Embryonic facial prominence (tissue), 1 donor: ENCODE results near the gene AMN.
"Not testable (repeated sequence)": the region's sequence is repeated elsewhere in the genome, so short reads cannot be mapped to it uniquely, and the experiment has no call there.

Source experiments
- DNase-seq: peaks from one replicate; pipeline ENCODE4 v3.0.0-alpha.2; 2016; ENCODE audit errors: extremely low spot score

AMN gene

DNA sequence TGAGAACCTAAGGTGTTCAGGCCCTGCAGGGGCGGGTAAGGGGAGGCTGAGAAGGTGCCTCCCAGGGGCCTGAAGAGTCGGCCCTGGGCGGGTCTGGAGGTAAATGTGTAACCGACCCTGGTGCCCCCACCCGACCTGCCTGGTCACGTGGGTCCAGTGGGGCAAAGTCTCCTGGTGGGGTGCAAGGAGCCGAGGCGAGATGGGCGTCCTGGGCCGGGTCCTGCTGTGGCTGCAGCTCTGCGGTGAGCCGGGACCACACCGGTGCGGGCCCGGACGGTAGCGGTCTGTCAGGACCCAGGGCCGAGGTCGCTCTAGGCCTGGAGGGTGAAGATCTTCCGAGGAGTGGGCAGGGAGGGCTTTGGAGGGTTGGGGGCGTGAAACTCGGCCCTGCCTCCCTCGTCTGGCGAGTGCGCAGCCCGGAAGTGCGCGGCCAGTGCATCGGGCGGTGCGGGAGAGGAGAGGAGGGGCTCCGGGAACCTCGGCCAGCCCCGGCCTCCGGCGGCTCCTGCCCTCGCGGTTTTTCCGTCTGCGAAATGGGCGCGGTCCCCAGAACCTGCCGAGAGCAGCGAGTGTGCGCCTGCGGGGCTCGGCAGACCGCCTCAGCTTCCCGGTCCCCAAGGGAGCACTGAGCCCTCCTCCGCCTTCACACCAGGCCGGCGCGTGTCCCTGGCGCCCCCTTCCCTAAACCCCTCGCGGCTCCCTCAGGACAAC, at the start of gene AMN:
AMN (plus strand) TSS at position 174 of the 711 bp plus-strand sequence; CDS start at position 200, 26 bp downstream.
- DNase-seq, result no peak

DNA sequence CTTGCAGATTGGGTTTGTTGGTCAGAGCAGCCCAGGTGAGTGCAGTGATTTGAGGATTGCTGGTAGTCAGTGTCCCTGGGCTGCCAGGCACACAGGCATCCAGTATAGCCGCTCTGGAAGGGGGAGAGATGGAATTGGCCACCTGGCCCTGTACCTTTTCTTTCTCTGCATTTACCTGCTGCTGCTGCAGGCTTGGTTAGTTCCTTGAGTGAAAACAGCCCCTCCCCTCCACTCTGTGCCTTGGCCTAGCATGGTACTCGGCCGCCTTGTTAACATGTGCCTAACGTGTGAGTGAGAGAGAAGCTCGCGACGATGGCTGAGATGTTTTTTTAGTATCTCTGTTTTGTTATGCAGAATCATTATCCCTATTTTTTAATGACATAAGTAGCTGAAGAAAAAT, 49.3 kb upstream of the AMN start:
- DNase-seq, result no peak

DNA sequence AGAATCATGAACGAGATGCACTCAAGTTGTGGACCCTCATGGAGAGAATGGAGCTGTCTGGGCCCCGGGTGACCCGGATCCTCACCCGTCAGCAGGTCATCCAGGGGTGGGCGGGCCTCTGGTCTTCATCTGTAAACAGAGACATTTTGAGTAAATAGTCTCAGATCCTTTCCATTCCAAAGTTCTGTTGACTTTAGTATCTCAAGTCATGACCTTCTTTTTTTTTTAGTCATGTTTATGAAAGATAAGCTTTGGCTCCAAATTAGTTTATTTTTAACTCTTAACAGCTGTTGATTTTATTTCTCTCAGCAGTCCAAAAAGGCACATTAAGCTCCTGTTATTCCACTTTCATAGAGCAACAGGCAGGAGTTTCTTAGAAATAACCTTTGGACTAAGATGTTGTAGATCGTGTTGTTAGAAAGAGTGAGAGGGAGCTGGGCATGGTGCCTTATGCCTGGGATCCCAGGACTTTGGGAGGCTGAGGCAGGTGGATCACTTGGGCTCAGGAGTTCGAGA, 48.9 kb upstream of the AMN start:
- no peak for DNase-seq

DNA sequence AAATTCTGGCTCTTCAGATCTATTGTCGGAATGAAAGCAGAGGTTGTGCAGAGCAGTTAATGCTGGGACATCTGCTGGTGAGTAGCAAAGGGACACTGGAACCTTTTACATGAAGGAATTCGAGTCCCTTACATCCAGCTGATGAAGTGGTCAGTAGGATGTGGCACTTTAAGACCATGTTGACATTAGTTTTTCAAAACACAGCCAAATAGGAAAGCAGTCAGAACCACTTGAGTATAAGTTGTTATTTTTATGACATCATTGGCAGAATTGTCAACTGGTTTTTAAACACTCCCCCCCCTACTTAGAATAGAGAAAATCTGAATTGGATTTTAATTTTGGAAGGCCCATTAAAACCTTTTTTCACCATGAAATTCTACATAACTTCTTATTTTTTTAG, 46.8 kb upstream of the AMN start:
- no peak for DNase-seq

DNA sequence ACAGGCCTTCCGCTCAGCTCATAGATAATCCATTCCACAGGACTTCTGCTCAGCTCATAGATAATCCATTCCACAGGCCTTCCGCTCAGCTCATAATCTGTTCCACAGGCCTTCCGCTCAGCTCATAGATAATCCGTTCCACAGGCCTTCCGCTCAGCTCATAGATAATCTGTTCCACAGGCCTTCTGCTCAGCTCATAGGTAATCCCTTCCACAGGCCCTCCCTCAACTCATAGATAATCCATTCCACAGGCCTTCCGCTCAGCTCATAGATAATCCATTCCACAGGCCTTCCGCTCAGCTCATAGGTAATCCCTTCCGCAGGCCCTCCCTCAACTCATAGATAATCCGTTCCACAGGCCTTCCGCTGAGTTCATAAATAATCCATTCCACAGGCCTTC, 45.0 kb upstream of the AMN start:
- DNase-seq, result not testable (repeated sequence)

DNA sequence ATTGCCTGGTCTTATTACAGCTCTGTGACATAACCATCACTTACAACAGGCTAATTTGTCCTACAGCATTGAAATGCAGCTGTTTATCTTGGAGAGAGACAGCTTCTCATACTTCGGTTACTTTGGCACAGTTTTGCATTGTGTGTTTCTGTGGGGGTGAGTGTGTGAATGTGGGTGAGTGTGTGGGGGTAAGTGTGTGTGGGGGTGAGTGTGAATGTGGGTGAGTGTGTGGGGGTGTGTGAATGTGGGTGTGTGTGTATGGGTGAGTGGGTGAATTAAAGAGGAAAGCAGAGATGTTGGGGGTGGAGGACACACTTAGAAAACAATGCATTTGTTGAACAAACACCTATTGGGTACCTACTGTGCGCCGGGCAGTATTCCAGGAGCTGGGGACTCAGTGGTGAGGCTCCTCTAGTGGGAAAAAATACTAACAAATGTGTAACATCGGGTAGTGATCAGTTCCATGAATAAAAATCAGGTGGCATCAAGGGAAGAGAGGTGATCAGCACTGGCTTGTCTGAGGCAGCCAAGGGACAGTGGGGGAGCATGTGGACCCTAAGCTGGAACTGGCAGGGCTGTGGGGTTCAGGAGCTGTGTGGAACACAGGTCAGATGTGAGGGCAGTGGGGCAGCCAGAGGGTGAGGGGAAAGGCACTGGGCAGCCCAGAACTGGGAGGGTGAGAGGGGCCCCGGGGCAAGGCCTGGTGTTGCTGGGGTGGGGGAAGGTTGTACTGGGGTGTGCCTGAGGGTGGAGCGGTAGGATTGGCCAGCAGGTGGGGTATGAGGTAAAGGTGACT, 44.1 kb upstream of the AMN start:
- DNase-seq, result no peak

DNA sequence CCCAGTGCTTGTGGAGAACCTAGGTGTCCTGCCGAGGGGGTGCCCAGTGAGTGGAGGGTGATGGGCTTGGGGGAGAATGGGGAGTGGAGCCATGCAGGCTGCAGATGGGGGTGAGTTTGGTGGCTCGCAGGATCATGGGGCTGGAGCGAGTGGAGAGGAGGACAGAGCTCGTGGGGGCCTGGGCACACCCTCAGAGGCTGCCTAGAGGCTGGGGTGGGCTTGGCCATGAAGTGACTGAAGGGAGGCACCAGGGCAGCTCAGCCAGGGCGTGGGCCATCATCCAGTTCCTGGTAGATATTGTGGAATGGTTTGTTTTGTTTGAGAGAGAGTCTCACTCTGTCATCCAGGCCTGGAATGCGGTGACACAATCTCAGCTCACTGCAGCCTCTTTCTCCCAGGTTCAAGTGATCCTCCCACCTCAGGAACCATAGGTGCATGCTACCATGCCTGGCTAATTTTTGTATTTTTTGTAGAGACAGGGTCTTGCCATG, 43.4 kb upstream of the AMN start:
- no peak for DNase-seq

DNA sequence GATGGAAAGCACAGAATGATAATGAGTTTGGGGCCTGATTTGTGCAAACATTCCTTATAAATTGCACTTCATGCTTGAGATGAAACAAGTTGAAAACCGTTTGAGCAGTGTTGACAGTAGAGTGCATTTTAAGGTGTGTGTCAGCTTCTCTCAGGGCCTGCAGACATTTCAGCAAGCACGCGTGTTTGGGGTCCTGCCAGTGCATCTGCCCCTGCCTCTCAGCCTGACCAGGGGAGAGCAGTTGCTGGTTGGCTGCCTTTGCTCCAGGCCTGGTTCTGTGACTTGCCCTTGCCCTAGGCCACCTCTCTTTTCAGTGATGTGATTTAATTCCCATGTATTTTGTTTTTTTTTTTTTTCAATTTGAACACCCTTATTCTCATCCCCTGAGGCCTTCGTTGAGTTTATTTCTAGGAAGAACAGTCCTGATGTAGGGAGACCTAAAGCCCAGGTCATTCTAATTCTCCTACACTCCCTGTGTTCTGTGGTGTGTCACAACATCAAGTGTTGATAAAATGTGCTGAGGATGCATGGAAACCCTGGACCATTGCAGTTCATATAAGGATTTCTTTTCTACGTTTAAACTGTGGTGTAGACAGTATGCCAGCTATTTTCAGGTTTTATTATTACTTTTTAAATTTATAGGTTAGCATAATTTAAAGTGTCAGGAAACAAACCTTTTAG, 40.1 kb upstream of the AMN start:
- no peak for DNase-seq

DNA sequence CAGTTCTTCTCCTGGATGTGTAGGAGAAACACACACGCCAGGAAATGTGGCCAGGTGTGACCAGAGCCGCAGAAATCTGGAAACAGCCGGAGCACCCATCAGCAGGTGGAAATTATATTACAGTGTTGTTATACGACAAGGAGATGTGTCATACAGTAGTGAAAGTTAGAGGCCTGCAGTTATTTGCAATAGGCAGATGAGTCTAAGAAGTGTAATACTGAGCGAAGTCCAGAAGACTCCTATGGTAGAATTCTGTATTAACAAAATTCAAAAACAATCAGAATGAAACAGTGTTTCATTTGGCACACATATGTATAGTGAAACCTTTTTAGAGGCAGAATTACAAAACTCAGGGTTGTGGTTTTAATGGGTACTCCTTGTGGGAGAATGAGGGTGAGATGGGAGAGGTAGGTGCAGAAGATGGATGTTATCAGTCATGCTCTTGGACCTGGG, 39.3 kb upstream of the AMN start:
- DNase-seq, result no peak

DNA sequence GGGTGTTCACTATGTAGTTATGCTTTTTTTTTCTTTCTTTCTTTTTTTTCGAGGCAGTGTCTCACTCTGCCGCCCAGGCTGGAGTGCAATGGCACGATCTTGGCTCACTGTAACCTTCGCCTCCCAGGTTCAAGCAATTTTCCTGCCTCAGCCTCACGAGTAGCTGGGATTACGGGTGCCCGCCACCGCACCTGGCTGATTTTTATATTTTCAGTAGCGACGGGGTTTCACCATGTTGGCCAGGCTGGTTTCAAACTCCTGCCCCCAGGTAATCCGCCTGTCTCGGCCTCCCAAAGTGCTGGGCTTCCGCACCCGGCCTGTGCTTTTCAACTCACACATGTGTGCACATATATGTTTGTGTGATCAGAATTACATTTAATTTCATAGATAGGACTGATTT, 38.9 kb upstream of the AMN start:
- no peak for DNase-seq

DNA sequence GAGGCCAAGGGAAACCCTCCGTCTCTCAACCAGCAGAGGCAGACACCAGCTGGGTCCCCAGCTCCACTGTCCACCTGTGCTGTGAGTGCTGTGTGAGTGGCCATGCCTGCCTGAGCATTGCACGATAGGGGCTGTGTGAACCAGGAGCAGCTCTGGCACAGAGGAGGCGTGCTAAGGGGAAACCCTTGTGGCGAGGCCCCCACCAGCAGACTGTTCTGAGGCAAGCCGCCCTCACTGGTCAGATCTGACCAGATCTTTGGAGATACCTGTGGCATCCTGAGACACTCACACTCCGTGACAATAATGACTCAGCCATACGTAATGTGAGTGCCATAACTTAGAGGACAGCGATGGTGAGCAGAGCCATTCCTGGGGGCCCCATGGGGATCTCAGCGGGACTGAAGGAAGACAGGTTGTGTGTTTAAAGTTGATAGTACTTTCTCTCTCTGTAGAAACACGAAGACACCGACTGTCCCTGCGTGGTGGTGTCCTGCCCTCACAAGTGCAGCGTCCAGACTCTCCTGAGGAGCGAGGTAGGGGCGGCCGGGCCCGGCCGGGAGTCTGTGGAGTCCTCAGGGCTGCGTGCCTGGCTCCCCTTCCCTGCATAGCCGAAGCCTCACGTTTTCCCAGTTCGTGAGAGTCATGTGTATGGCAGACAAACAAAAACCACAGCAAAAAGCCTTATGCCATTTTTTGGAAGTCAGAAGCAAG, 36.6 kb upstream of the AMN start:
- DNase-seq, result no peak

DNA sequence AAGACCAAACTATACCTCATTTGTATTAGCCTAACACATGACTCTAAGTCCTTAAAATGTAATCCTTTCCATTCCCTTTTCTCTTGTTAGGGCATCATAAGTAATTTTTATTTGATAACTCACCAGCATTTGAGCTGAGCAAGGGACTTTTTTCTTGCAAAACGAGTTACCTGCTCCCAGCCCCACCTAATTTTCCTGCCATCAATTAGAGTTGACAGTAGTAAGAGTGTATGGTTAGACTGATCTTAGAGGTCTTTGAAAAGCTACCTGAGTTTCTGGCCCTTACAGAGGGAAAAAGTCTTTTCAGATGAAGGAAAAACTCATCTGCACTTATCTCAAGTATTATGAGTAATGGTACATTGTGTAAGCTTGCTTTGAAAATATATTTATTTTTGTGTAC, 33.7 kb upstream of the AMN start:
- DNase-seq, result no peak

DNA sequence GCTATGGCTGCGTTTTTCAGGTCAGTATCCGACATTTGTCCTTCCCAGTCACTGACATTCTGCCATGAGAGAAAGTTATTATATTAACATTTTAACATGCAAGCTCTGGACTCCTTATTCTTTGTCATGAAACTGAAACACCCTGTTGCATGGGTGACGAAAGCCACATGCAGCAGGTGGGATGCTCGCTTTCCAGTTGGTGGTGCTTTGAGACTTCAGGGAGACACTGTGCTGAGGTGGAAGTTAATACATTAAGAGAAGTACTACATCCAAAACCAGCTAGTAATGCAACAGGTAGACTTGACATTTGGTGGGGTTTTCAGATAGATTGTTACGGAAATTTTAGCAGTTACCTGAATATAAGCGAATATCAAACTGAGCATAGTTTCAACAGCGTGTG, 32.8 kb upstream of the AMN start:
- no peak for DNase-seq

DNA sequence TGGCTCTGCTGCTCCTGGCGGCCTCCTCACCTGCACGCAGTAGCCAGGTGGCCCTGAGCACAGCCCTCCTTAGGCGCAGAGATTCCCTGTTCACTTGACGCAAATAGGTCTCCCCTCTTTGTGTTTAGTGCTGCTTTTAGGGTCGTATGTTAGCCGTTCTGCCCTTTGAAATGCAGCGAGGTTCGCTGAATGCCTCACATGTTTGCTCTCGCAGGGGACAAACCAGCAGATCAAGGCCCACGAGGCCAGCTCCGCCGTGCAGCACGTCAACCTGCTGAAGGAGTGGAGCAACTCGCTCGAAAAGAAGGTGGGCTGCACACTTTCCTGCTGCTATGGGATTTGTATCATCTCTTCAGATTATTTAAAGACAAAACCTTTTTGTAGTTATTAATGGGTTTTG, 31.4 kb upstream of the AMN start:
- no peak for DNase-seq

DNA sequence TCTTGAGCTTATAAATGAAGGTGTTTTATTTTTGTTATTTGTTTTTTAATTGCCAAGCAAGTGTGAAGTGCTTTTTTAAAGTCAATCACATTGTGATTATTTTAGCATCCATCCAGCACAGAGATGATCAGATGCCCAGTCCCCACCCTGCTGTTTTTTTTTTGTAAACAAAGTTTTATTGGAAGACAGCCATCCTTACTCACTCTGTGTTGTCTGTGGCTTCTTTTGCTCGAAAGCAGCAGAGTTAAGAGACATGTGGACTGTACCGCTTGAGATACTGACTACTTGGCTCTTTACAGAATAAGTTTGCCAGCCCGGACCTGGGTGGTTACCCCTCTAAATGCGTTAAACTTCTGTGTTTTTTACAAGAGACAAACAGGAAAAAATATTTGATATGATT, 30.9 kb upstream of the AMN start:
- no peak for DNase-seq

DNA sequence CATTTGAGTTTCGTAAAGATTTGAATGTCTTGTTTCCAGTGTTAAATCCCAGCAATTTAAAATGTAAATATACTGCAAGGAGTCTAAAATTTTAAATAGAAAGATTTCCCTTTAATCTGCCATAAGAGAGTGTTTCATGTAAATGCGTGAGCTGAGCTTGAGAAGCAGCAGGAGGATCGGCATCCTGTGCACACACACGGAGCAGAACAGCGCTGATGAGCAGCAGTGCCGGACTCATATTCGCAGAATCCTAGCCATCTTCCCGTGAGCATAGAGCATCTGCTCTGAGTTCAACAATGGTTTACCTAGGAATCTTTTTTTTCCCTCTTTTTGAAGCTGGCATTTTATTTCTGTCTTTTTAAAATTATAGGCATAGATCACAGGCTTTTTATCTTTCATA, 29.8 kb upstream of the AMN start:
- DNase-seq, result no peak

DNA sequence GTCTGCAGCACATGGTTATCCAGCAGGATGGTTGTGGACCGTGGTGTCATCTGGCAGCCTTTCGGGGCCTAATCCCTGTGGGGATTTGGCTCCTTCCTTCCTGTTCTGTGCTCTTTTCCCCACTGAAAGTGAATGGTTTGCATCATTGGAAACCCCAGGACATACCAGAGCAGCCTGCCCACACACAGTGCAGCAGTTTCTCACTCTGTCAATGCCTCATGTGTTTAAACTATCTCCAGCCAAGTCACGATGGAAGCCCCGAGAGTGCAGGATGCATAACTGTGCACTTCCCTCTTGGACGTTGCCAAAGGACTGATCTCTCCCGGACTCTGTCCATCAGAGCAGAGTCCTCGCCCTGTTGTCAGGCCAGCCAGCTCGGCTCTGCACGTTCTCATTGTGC, 29.0 kb upstream of the AMN start:
- no peak for DNase-seq

DNA sequence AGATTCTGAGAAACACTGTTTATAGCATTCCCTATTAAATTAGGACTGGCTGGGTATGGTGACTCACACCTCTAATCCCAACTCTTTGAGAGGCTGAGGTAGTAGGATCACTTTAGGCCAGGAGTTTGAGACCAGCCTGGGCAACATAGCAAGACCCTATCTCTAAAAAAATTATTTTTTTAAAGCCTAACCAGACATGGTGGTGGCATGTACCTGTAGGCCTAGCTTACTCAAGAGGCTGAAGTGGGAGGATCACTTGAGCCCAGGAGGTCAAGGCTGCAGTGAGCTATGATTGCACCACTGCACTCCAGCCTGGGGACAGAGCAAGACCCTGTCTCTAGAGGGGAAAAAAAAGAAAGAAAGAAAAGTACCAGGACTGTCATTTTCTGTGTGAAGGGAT, 25.7 kb upstream of the AMN start:
- DNase-seq, result not testable (repeated sequence)

DNA sequence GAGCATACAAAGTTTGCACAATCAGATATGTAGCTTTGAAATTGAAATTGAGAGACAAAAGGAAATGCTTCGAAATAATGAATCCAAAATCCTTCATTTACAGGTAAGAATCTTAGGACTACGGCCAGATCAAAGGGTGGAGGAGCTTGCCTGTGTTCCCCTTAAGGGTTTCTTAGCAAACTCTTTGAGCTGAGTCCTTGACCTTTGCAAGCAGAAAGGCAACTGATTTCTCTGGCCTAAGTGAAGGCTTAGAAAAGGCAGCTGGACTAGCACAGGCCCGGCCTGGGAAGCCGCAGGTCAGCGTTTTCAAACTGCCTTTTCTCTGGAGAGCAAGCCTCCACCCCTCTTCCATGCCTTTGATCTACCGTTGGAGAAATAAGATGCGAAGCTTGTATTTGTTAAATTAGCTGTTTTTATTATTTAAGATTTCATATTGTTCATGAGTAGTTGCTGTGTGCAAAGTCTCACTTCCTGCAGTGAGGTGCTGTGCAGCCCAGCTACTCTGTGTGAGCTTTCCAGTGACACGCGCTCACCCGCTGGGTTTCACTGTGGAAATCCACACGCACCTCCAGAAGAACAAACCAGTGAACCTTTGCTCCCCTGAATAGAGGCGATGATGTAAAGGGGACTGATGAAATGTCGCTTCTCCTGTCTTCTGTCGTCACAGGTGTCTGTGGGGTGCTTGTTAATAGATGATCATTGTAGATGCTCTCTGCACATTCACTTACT, 25.0 kb upstream of the AMN start:
- DNase-seq, result no peak

DNA sequence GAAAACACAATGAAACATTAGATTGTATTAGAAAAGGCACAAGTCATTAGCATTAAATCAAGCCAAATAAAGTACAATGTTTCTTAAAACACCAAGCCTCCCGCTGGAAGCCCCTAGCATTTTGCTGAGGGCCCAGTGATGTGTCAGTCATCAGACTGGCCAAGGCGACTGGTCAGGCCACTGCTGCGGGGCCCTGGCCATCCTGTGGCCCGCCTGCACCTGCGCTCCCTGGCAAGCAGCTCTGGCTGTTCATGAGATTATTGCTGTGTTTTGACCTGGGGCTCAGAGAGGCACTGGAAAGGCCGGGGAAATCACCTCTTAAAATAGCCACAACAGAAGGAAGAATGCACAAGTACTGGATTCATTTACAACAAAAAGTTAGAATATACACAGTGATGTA, 24.2 kb upstream of the AMN start:
- no peak for DNase-seq
